Lung microvascular endothelial cell (primary cell): ENCODE data around the gene CSNK2A3. TPM values are rescaled to one million over a fixed set of nuclear protein-coding genes. Genes with fewer than 3 reads are reported as not detected.
"Not testable (repeated sequence)": the region's sequence is repeated elsewhere in the genome, so short reads cannot be mapped to it uniquely, and the experiment has no call there.

Experiments
- DNase-seq, 2 donors: peaks; one replicate each; pipeline versions ENCODE4 v3.0.0 to v3.0.0-alpha.2; 2010; ENCODE audit warnings: low read depth in 2 of 2
- total RNA-seq: library from RNA; depleted of rRNA; stranded (reverse); fragments of >200 nt; gene quantifications from 2 replicates; pipeline ENCODE4 v1.2.1, GENCODE V29; 2014

The CSNK2A3 gene
- total RNA-seq, 1 donor from 2014 or later: 4.2 TPM

DNA sequence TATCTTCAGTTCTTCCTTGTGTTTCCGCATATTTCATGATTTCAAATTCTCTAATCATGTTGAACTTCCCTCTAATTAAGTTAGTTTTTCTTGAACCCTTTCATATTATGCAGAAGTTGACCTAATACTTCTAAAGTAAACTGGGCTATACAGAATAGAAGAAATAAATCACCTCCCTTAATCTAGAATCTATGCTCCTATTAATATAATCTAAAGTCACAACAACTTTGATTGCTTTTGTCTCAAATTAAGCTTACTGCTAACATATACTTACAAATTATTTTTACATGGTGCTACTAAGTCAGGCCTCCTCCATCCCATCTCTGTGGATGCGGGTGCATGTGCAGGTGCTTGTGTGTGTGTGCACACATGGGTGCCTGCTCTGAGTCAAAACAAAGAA, 27.3 kb upstream of the CSNK2A3 start:
- DNase-seq: no peak

DNA sequence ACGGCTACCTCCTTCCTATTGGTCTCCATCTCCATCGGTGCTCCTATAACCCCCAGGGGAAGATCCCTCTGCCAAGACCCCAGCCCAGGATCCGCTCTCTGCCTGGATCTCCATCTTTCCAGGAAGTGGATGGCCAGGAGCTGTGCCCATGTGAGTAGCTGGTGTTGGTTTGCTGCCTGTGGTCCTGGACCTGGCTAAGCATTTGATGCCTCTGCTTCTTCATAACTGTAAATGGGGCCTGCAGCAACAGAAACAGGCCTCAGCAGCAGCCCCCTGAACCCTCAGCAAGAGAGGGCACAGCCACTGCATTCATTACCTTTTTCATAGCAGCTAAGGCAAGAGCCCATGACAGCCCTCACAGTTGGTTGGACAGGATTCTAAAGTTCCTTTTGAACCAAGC, 26.6 kb upstream of the CSNK2A3 start:
- no peak for DNase-seq

GRCh38 chr11:11378184-11378940, 25.3 kb upstream of the CSNK2A3 start:
- DNase-seq: no peak

DNA sequence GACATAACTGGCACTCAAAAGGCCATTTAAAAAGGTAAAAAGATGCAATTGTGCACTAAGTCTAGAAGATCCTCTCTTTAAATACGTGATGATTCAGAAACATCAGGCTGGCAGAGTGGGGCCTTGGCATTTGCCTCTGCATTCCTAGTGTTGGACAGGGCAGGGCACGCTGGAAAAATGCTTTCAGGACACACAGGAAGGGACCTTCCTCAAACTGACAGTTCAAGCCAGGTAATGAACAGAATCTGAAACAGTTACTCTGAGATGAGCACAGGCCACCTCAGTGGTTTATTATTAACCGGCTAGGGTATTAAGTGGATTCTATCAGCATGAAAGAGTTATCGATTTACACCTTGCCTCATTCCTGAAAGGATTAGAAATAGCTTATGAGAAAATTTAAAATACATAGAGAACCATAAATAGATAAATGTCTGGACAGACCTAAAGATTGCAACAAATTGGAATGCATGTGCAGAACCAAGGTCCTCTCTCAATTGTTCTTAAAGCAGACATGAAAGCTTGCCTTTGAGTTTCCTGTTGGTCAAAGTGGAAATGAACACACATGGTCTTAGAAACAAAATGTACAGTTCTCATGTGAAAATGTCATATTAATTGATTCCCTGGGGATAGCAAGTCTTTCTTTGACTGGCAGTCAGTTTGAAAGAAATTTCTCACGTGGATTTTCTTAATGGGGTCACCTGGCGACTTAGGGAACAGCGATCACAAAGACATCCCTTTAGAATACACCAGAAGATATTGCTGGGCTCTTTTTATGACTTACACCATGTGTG, 21.5 kb upstream of the CSNK2A3 start:
- no peak for DNase-seq

GRCh38 chr11:11373934-11374333, 20.9 kb upstream of the CSNK2A3 start:
- DNase-seq: no peak

DNA sequence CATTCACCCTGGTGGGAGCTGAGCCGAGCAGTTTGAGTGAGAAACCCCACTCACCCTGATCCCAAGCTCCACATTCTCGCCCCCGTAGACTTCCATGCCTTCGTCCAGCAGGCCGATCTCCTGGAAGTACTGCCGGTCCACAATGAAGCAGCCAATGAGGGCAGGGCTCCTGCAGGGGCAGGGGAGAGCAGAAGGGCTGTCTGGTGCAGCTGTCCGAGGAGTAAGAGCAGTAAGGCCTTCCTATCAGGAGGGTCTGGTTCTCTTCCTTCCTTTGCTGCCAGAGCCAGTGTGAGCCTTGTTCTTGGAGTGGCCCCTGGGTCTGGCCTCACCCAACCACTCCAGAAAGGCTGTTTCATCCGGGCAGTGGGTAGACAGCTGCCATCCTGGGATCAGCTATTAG, 19.4 kb upstream of the CSNK2A3 start:
- DNase-seq: no peak

DNA sequence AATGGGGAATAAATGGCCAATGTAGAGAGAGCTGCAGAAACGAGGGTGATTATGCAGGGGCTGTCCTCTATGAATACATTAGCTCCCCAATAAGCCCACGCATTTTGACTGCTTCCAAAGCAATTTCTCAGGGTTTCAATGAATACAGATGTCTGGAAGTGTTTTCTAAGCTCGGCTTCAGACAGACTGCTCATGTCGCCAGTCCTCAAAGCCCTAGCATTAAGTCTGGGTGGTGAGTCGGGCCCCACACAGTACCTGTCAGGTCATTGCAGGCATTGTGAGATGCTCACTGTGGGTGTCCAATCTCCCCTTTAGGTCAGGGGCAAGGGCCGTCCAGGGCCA, 17.9 kb upstream of the CSNK2A3 start:
- DNase-seq: no peak

DNA sequence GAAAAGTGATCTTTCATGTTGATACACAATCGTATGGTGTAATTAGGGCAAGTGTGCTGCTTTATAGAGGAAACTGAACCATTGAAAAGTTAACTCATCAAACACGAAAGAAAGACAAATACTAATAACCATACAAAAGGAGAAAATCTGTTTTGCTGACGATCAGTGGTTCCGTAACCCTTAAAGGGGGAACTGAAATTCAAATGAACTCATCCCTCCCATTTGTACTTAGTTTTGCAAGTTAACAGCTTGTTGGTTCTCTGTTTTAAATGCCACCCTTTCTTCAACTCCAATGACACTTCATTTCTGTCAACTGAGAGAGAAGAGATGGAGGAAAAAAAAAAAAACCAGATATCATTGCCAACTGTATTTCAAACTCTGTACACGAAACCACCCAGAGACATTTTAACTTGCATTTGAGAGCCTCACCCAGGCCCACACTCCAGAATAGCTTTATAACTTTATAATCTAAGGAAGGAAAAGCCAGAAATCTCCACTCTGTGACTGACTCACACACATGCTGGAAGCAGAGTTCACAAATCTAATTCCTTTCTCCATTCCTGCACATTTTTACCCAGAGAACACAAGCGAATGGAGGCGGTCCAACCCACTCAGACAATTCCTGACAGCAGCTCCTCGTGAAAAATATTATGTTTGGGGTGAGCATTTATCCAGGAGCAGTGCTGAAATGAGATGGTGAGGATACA, 17.4 kb upstream of the CSNK2A3 start:
- DNase-seq: no peak

GRCh38 chr11:11366793-11367192, 13.7 kb upstream of the CSNK2A3 start:
- peak in 1 of 2 donors; percentile 31 for DNase-seq

DNA sequence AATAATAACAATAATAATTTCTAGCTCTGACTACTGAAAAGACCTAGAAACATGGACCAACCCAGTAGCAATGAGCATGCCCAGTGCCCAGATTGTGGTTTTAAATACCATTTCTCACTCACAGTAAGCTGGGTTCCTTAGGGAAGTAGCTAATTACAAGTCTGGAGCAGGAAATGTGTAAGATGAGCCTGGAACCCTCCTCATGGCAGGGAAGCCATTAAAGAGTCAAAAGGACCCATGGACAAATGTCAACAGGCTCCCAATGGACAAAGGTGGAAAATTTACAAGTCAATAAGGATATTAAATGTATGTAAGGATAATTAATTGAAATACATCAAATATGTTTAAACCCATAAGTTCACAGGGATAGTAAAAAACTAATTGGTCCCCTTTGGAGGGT, 10.6 kb upstream of the CSNK2A3 start:
- no peak for DNase-seq

DNA sequence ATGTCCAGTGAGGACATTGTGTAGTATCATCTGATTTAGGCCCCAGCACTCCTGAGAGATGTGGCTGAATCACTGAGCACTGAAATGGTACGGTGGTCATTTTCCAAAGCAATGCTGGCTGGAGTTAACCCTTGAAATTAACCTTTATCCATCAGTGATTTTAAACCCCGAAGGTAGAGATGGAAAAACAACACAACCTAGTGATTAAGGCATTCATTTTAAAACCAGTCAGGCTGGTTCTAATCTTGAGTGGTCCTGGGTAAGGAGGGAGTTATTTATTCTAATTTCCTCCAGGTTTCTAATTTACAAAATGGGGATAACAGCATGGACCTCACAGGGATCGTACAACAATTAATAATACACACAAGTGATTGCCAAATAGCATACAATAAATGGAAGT, 6.6 kb upstream of the CSNK2A3 start:
- no peak for DNase-seq

DNA sequence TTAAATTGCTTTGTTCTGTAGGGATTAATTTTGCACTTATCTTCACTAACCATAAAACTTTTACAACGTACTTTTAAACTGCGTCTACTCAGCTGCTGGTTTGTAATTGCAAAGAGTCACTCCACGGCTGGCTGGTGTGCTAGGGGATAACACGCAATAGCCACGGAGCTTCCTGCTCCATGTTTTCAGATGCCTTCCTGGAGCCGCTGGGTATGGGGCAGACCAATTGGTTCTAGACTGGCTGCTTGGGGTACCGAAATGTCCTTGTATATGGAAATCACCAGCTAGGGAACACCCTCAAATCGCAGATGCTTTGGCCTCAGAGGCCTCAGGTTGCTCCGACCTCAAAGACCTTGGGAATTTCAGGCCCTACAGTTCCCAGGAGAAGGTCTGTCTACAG, 3.8 kb upstream of the CSNK2A3 start:
- DNase-seq: no peak

GRCh38 chr11:11351851-11352250, 1.2 kb downstream of the CSNK2A3 start:
- not testable (repeated sequence) for DNase-seq

DNA sequence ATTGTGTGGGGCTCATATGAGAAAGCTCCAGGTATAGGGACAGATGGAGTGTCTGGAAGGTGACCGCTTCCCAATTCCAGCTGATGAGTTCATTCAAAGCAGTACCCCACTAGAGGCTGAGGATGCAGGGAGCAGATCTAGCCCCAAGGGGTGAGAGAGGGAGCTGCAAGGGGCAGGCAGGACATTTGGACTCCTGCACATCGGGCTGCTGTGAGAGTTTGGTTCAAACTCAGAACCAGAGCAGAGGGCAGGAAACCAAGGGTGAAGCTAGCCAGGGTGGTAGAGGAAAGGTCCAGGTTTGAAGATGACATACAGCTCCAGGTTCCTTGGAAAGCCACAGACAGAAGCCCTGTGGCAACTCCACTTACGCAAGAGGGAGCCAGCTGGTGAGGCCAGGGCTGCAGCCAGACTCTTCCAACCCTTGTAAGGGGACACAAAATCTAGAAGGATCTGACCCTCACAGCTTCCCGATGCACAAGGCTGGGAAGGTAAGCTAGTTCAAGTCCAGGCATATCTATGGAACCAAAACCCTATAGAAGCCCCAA, 1.9 kb downstream of the CSNK2A3 start:
- no peak for DNase-seq

DNA sequence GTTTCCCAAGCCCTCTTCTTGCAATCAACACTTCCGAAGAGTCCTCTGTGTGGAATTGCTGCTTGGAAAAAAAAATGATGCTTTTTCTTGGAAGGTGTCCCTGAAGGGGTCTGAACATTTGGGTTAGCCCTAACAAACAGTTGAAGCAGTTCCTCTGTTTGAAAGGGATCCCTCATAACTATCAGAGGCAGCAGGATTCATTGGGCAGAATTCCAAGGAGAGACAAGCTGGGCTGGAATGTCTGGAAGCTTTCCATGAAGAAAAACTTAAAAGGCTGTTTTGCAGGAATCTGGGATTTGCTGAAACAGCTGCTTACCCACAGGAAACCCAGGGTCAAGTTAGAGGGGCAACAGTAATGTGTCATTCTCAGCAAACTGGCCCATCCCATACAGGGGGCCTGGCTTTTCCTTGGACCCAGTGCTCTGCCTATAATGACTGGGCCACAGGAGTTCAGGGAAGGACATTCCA, 3.1 kb downstream of the CSNK2A3 start:
- DNase-seq: peak; percentile 13 to 91

DNA sequence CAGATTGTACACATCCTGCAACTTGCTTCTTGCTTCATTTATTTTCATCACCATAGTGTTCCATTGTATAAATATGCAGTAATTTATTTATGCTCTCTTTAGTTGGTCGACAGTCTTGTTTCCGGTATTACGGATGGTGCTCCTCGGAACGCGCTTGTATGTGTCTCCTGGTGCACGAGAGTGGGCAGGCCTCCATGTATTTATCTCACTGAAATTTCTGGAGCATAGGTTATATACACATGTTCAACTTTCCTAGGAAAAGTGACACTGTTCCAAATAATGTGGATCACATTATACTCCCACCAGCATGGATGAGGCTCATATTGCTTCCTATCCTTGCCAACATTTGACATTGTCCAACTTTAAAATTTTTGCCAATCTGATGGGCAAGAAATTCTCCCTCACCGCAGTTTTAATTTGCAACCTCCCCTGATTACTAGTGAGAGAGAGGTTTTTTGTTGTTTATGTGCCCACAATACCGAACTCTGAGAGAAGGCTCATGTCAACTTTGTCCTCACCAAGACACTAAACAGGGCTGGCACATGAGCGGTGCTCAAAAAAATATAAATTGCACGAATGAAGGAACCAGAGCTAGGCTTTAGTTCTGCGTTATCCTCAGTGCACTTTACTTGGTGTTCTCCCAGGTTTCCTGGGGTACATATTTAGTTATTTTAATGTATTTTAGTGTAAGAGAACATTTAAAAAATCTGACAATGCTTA, 3.8 kb downstream of the CSNK2A3 start:
- peak; percentile 17 to 75 for DNase-seq

- DNase-seq: no peak
Measured at GRCh38 chr11:11348303-11348702, 4.7 kb downstream of the CSNK2A3 start.

DNA sequence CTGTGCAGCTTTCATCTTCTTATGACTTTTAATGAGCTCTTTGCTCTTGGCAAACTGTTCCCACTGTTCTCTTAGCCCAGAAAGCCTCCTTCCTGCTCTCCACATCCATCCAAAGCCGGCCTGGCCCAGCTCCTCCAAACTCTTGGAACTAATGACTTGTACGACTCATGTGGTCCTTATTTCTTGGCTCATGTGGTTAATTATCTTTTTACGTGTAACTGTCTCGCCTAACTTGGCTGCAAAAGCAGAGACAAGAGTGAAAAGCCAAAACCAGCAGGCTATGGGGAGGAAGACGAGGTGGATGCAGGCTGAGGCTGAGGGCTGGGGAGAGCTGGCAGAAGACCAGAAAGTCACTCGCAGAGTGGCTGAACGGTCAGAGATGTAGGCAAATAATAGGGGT, 5.5 kb downstream of the CSNK2A3 start:
- DNase-seq: no peak

DNA sequence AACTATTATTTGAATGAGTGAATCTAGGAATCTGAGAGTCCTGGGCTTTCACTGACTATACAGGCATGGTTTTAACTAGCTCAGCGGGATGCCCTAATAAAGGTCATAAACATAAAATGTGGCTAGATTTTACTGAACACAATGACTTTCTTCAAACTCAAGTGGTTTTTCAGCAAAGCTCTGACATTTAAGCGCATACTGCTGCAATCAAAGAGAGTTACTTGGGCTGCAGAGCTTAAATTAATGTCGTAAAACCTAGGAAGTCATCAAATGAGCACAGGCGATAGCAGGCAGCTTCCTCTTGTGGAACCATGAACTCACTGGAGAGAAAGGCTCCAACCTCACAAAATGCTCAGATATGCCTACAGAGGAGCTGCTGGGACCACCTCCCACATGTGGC, 6.7 kb downstream of the CSNK2A3 start:
- DNase-seq: no peak

DNA sequence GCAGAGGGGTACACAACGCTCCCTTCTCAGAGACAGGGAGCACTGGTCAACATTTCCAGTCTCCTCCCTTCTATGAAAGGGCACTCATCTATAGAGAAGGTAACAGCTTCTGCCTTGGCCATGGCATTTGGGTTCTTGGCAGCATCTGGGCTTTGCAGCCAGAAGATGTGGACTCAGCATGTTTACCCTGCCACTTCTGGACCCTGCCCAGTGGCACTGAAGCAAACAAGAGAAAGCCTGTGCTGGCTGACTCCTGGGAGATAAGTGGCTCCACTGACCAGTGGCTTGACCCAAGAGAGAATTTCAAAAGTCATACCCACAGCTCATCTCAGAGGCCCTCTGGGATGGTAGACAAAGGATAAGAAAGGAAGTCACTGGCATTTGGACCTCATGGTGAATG, 8.0 kb downstream of the CSNK2A3 start:
- no peak for DNase-seq

- DNase-seq: no peak
Measured at GRCh38 chr11:11344045-11344444, 9.0 kb downstream of the CSNK2A3 start.
